ENCODE results near the gene RAX2. TPM values are rescaled to one million over a fixed set of nuclear protein-coding genes. Genes with fewer than 3 reads are reported as not detected.

Gene RAX2
- total and polyA plus RNA-seq, 2 of the 13 experiments (the other 11 are each of a cell fraction or from before 2014, with no cell fraction given): not detected

GRCh38 chr19:3788996-3789778 lies 17.2 kb upstream of the RAX2 start:
- Histone ChIP-seq H3K9me3 (ENCODE audit: low read length) (no peaks in the 10 kb centered on the region), H4K20me1 (ENCODE audit: insufficient read depth, low read length) (no peaks in the 10 kb centered on the region), H3K36me3 (replicated peaks in 1 of 2; ENCODE audit: control insufficient read depth in 1 of 2, insufficient read depth in 2 of 2, low read length in 2 of 2) (no peaks in the 10 kb centered on the region), H3K4me1 (ENCODE audit: insufficient read depth, low read length) (no peaks in the 10 kb centered on the region), H3K9ac (ENCODE audit: insufficient read depth, low read depth, low read length) (no peak overlapping the region), H2AFZ (ENCODE audit: low read length) (no peak overlapping the region), H3K27ac (ENCODE audit: extremely low read length, insufficient read depth, low read length) (no peak overlapping the region), H3K4me3 (replicated peaks in 1 of 3; ENCODE audit: insufficient read depth in 1 of 3, low read depth in 2 of 3, low read length in 3 of 3) (no peak overlapping the region), H3K4me2 (ENCODE audit: low read depth, low read length) (no peak overlapping the region), H3K27me3 (ENCODE audit: control insufficient read depth in 1 of 2, insufficient read depth in 2 of 2, low read length in 2 of 2) (peaks cover 12 to 31% of the 10 kb centered on the region in 2 experiments; a peak in 4 of 5 replicates), H3K79me2 (ENCODE audit: insufficient read depth, low read length) (no peaks in the 10 kb centered on the region)
- ChIA-PET CTCF (ENCODE audit: low intra/inter-chr PET ratio, low total read pairs) (no interaction called here), POLR2A (interaction anchor here (0.8 kb wide), 1 partner anchor 26 kb away, joined by 3 read pairs; no protein-coding TSS in a partner anchor)
- DNase-seq (ENCODE audit: low spot score) (no peak), ATAC-seq (no peak), FAIRE-seq (no peak)
- BruUV-seq (replicated peaks): no TSS peak
- intact Hi-C loops (cut with micrococcal nuclease; ENCODE audit: unreplicated experiment): no loop called here
- WGBS (ENCODE audit: low lambda C conversion rate): 11% methylated on average over 9 of the region's 16 CpGs
- in situ Hi-C loops (cut with HindIII; ENCODE audit: extremely low pct_ligation_motif_present, low pct_unique_long_range_greater_than_20kb): no loop called here
- TF ChIP-seq, protein P1, sequence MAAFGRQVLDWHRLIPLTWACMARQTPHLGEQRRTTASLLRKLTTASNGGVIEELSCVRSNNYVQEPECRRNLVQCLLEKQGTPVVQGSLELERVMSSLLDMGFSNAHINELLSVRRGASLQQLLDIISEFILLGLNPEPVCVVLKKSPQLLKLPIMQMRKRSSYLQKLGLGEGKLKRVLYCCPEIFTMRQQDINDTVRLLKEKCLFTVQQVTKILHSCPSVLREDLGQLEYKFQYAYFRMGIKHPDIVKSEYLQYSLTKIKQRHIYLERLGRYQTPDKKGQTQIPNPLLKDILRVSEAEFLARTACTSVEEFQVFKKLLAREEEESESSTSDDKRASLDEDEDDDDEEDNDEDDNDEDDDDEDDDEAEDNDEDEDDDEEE (CRISPR knock-in tag; IDR thresholded peaks at IDR 0.05): no peak
- TF ChIP-seq ZNF264 (CRISPR knock-in tag; IDR thresholded peaks at IDR 0.05) (no peak), ZNF672 (CRISPR knock-in tag; IDR thresholded peaks at IDR 0.05) (no peak), ZNF407 (CRISPR knock-in tag; IDR thresholded peaks at IDR 0.05; ENCODE audit: not compliant biosample characterization) (no peak), HOMEZ (CRISPR knock-in tag; IDR thresholded peaks at IDR 0.05; ENCODE audit: low read depth) (no peak), RFX5 (IDR thresholded peaks at IDR 0.05; ENCODE audit: low read depth, low read length) (no peak), ZFP37 (CRISPR knock-in tag; IDR thresholded peaks at IDR 0.05; ENCODE audit: borderline replicate concordance) (no peak), MED8 (CRISPR knock-in tag; IDR thresholded peaks at IDR 0.05; ENCODE audit: insufficient replicate concordance) (no peak), BHLHE40 (IDR thresholded peaks at IDR 0.05; ENCODE audit: low read length) (no peak), RBFOX2 (IDR thresholded peaks at IDR 0.05; ENCODE audit: low read depth, low read length) (no peak), CEBPG (CRISPR knock-in tag; IDR thresholded peaks at IDR 0.05) (no peak)
- TF ChIP-seq, protein P2, sequence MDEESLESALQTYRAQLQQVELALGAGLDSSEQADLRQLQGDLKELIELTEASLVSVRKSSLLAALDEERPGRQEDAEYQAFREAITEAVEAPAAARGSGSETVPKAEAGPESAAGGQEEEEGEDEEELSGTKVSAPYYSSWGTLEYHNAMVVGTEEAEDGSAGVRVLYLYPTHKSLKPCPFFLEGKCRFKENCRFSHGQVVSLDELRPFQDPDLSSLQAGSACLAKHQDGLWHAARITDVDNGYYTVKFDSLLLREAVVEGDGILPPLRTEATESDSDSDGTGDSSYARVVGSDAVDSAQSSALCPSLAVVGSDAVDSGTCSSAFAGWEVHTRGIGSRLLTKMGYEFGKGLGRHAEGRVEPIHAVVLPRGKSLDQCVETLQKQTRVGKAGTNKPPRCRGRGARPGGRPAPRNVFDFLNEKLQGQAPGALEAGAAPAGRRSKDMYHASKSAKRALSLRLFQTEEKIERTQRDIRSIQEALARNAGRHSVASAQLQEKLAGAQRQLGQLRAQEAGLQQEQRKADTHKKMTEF (CRISPR knock-in tag; IDR thresholded peaks at IDR 0.05): no peak
